Ishikawa (cell line): Measurements from ENCODE around the gene TKT.

Experiments
- CEBPB ChIP-seq: IDR thresholded peaks from 2 replicates; pipeline ENCODE4 v1.6.1; 2012
- CREB1 ChIP-seq: IDR thresholded peaks from 2 replicates; pipeline ENCODE4 v1.6.1; 2012; ENCODE audit warnings: low read depth
- EGR1 ChIP-seq: IDR thresholded peaks from 2 replicates; pipeline ENCODE4 v1.6.1; 2012
- EP300 ChIP-seq: IDR thresholded peaks from 2 replicates; pipeline ENCODE4 v1.6.1; 2012; ENCODE audit warnings: borderline replicate concordance
- FOXM1 ChIP-seq: IDR thresholded peaks from 2 replicates; pipeline ENCODE4 v1.6.1; 2012; ENCODE audit warnings: low read depth, borderline replicate concordance
- NFIC ChIP-seq: IDR thresholded peaks from 2 replicates; pipeline ENCODE4 v1.6.1; 2012
- RAD21 ChIP-seq: IDR thresholded peaks from 2 replicates; pipeline ENCODE4 v1.6.1; 2012; ENCODE audit warnings: low read depth
- TAF1 ChIP-seq: IDR thresholded peaks from 2 replicates; pipeline ENCODE4 v1.6.1; 2012; ENCODE audit warnings: low read depth, mild to moderate bottlenecking
- TCF12 ChIP-seq: IDR thresholded peaks from 2 replicates; pipeline ENCODE4 v1.6.1; 2012; ENCODE audit warnings: low read depth
- TEAD4 ChIP-seq: IDR thresholded peaks from 2 replicates; pipeline ENCODE4 v1.6.1; 2012
- YY1 ChIP-seq: IDR thresholded peaks from 2 replicates; pipeline ENCODE4 v1.6.1; 2012; ENCODE audit warnings: low read depth
- ZBTB7A ChIP-seq: IDR thresholded peaks from 2 replicates; pipeline ENCODE4 v1.6.1; 2012; ENCODE audit warnings: low read depth
- TF ChIP-seq, protein P1 (sequence below): IDR thresholded peaks from 2 replicates; pipeline ENCODE4 v1.6.1; 2012; ENCODE audit warnings: low read depth, mild to moderate bottlenecking
- TF ChIP-seq, protein P2 (sequence below): IDR thresholded peaks from 2 replicates; pipeline ENCODE4 v1.6.1; 2012
- TF ChIP-seq, protein P3 (sequence below): IDR thresholded peaks from 2 replicates; pipeline ENCODE4 v1.6.1; 2012

The TKT gene

DNA sequence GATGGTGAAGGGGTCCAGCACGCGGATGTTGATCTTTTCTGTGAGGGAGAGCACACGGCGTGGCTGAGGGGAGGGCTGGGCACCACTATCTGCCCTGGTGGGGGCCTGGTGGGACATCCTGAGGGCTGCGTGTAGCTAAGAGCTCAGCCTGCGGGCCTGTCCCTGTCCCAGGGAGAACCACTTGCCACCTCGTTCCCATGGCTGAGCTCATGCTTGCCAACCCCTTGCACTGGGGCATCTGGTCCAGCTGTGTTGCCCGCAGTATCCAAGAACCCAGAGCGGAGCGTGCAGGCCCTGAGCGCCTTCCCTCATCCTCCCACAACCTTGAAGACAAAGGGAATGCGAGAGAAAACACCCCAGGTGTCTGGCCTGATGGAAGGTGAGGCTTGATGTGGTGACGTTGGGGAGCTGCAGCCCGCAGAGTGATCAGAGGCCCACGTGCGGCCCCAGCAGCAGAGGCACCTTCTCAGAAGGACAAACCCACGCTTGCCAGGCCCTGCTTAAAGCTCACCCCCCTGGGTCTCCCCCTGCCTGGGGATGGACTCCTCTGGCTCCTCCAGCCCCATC lies 28.9 kb downstream of the TKT start:
- TF ChIP-seq CREB1 (no peak), EP300 (no peak), ZBTB7A (no peak), CEBPB (no peak), NFIC (no peak), YY1 (no peak), TEAD4 (no peak), FOXM1 (no peak), RAD21 (no peak), TCF12 (no peak), TAF1 (no peak), EGR1 (no peak)
- TF ChIP-seq, protein P1, sequence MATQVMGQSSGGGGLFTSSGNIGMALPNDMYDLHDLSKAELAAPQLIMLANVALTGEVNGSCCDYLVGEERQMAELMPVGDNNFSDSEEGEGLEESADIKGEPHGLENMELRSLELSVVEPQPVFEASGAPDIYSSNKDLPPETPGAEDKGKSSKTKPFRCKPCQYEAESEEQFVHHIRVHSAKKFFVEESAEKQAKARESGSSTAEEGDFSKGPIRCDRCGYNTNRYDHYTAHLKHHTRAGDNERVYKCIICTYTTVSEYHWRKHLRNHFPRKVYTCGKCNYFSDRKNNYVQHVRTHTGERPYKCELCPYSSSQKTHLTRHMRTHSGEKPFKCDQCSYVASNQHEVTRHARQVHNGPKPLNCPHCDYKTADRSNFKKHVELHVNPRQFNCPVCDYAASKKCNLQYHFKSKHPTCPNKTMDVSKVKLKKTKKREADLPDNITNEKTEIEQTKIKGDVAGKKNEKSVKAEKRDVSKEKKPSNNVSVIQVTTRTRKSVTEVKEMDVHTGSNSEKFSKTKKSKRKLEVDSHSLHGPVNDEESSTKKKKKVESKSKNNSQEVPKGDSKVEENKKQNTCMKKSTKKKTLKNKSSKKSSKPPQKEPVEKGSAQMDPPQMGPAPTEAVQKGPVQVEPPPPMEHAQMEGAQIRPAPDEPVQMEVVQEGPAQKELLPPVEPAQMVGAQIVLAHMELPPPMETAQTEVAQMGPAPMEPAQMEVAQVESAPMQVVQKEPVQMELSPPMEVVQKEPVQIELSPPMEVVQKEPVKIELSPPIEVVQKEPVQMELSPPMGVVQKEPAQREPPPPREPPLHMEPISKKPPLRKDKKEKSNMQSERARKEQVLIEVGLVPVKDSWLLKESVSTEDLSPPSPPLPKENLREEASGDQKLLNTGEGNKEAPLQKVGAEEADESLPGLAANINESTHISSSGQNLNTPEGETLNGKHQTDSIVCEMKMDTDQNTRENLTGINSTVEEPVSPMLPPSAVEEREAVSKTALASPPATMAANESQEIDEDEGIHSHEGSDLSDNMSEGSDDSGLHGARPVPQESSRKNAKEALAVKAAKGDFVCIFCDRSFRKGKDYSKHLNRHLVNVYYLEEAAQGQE, result no peak
- TF ChIP-seq, protein P2, sequence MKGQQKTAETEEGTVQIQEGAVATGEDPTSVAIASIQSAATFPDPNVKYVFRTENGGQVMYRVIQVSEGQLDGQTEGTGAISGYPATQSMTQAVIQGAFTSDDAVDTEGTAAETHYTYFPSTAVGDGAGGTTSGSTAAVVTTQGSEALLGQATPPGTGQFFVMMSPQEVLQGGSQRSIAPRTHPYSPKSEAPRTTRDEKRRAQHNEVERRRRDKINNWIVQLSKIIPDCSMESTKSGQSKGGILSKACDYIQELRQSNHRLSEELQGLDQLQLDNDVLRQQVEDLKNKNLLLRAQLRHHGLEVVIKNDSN, result no peak
- TF ChIP-seq, protein P3, sequence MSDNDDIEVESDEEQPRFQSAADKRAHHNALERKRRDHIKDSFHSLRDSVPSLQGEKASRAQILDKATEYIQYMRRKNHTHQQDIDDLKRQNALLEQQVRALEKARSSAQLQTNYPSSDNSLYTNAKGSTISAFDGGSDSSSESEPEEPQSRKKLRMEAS, result no peak

DNA sequence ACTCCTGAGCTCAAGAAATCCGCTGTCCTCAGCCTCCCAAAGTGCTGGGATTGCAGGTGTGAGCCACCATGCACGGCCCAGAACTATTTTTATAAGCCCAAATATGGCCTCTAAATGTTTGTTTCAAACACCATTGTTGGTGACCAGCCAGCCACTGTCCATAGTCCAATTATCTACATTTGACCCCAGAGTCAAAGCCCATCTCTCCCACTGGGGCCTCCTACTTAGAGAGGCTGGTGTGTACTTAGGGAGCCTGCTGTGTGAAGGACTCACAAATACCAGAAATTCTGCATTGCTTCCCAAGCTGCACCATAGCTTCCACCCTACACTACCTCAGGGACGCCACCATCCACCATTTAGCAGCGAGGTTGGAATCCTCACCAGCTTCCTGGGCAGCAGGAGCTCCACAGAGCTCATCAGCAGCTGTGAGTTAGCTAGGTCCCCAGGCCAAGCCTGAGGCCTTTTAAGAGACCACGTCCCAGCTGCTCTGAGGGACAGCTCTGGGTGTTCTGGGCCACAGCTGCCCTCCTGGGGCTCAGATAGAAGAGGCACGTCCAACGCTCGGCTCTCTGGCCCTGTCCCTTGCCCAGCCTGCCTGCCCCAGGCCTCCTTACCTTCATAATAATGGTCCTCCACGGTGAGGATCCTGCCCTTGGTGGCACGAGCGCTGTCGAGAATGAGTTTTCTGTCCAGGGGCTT lies 29.5 kb downstream of the TKT start:
- TF ChIP-seq FOXM1 (no peak), CEBPB (no peak), RAD21 (no peak), TEAD4 (no peak), YY1 (no peak), NFIC (no peak), TAF1 (no peak), TCF12 (no peak), CREB1 (no peak)
- TF ChIP-seq, protein P1, result no peak
- TF ChIP-seq, protein P2, result no peak
- TF ChIP-seq, protein P3, result no peak

DNA sequence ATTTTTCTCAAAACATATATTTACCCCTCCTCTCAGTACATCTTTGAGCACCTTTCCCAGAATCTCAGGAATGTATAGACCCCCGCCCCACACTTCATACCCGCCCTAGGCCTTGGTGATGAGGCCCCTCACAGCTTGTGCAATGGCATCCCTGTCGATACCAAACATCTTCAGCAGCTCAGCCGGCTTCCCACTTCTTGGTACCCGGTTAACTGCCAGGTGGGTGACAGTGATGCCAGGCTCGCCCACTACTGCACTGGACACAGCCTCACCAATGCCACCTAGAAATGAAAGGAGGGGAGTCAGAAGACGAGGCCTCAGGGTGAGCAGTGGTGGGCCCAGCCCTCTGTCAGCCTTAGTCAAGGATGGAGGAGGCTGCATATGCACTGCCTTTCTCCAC lies 30.2 kb downstream of the TKT start:
- TF ChIP-seq FOXM1, result no peak
- no peak for TF ChIP-seq TCF12
- TF ChIP-seq YY1, result no peak
- no peak for TF ChIP-seq TEAD4
- no peak for TF ChIP-seq CEBPB
- TF ChIP-seq, protein P3, result no peak
- no peak for TF ChIP-seq EGR1

DNA sequence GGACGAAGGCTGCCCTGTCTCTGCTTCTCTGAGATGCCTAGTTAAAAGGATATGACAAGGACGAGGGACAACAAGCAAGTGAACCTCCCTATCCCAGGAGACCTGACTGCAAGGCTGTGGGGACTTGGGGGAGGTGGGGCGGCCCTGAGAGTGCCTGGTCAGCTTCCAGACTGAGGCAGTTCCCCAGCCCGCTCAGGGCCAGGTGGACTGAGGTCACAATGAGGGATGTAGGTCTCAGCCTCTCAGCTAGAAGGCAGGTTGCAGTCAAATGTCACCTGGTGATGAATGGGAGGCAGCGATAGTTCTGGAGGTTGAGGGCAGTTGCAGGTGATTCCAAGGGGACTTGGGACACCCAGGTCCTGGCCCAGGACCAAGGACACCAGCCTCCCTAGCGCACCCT lies 30.6 kb downstream of the TKT start:
- TF ChIP-seq FOXM1, result no peak
- no peak for TF ChIP-seq CREB1
- TF ChIP-seq EGR1, result no peak
- TF ChIP-seq CEBPB, result no peak
- no peak for TF ChIP-seq YY1
- no peak for TF ChIP-seq TEAD4
- no peak for TF ChIP-seq EP300
- TF ChIP-seq TCF12, result no peak
- TF ChIP-seq TAF1, result no peak
- TF ChIP-seq, protein P3, result no peak
- TF ChIP-seq ZBTB7A, result no peak
- TF ChIP-seq, protein P1, result no peak
- TF ChIP-seq, protein P2, result no peak
- no peak for TF ChIP-seq NFIC
- no peak for TF ChIP-seq RAD21
